Testis (tissue), 3 donors: ENCODE measurements around the gene MAML2. TPM values are rescaled to one million over a fixed set of nuclear protein-coding genes. Genes with fewer than 3 reads are reported as not detected.

ENCODE experiments used
- DNase-seq: peaks from one replicate; pipeline ENCODE4 v3.0.0-alpha.2; 2019
- H3K27ac ChIP-seq, 2 donors: fragments of 200-600 bp; sonication (generic); one replicate each; pipeline ENCODE4 v1.5.1; 2019
- H3K27me3 ChIP-seq: fragments of 200-600 bp; sonication (generic); one replicate; pipeline ENCODE4 v1.5.1; 2019
- H3K36me3 ChIP-seq: fragments of 200-600 bp; sonication (generic); one replicate; pipeline ENCODE4 v1.5.1; 2017; ENCODE audit warnings: low read depth; ENCODE audit errors: missing control alignments
- H3K4me1 ChIP-seq: fragments of 200-600 bp; sonication (generic); one replicate; pipeline ENCODE4 v1.5.1; 2019
- H3K4me3 ChIP-seq, 2 donors: fragments of 200-600 bp; sonication (generic); one replicate each; pipeline ENCODE4 v1.5.1; 2017 to 2019
- H3K9me3 ChIP-seq: fragments of 200-600 bp; sonication (generic); one replicate; pipeline ENCODE4 v1.5.1; 2017
- POLR2A ChIP-seq: fragments of 450-650 bp; IDR thresholded peaks from one replicate; pipeline ENCODE4 v1.6.1; 2017; ENCODE audit warnings: antibody characterized with exemption, mild to moderate bottlenecking, moderate library complexity
- WGBS, 2 donors: methylation state at CpG; one replicate each; pipeline ENCODE4 v1.1.5; 2018; 5-methylcytosine and 5-hydroxymethylcytosine counted together
- intact Hi-C: fragments of 100-400 bp; cut with DNase I; formaldehyde crosslinking; loops from one replicate; pipeline ENCODE4 v1.15.1; 2023; ENCODE audit warnings: low total_unique reads
- polyA plus RNA-seq: library from polyadenylated mRNA; stranded (reverse); fragments of 350-450 nt; fragmentation: Illumina TruSeq; extraction: RNeasy Lipid Tissue Mini Kit (QIAGEN cat#74804); gene quantifications from one replicate; pipeline ENCODE4 v1.2.3, GENCODE V29; 2014; ENCODE audit warnings: low read depth, low replicate concordance; ENCODE audit not compliant: insufficient read depth
- total RNA-seq, 2 donors: library from RNA; depleted of rRNA; stranded (reverse); fragments of >200 nt; gene quantifications; one replicate each; pipeline ENCODE4 v1.2.3, GENCODE V29; 2016
- TF ChIP-seq, protein P1 (sequence below), 3 experiments: fragments of 450-650 bp in 2 of 3; fragments of 200-600 bp in 1 of 3; sonication (generic) in 1 of 3; IDR thresholded peaks; one replicate each; pipeline ENCODE4 v1.5.1; 2016 to 2019; ENCODE audit warnings: antibody characterized with exemption in 3 of 3, mild to moderate bottlenecking in 2 of 3, moderate library complexity in 1 of 3

The MAML2 gene
- total and polyA plus RNA-seq, 3 donors from 2014 or later = 5.1 to 23.6 (median 17.6) TPM

DNA sequence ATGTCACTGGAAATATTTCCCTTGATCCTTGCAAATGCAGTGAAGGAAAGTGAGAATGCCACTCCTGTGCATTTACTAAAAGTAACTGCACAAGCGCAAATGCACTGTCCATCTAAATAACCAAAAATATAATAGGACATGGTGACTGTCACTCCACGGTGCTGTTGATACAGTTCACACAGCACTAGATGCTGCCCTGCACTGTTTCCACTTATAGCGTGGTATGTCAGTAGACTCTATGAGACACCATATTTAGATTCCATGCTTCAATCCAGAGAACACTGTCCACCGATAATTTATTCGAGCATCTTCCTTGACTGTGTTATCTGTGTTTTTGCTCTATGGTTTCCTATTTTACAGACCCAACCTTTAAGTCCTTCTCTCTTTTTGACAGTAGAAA lies 125.8 kb downstream of the MAML2 start:
- Histone ChIP-seq H3K27me3 (no peaks in the 10 kb centered on the region), H3K4me3 (no peak overlapping the region), H3K36me3 (no peaks in the 10 kb centered on the region), H3K4me1 (peaks cover 26% of the 10 kb centered on the region), H3K9me3 (no peaks in the 10 kb centered on the region), H3K27ac (no peak overlapping the region)
- no peak for DNase-seq
- intact Hi-C loops = no loop called here
- WGBS, 2 donors = 92 to 94% methylated on average over 5 of the region's 5 CpGs
- TF ChIP-seq, protein P1, sequence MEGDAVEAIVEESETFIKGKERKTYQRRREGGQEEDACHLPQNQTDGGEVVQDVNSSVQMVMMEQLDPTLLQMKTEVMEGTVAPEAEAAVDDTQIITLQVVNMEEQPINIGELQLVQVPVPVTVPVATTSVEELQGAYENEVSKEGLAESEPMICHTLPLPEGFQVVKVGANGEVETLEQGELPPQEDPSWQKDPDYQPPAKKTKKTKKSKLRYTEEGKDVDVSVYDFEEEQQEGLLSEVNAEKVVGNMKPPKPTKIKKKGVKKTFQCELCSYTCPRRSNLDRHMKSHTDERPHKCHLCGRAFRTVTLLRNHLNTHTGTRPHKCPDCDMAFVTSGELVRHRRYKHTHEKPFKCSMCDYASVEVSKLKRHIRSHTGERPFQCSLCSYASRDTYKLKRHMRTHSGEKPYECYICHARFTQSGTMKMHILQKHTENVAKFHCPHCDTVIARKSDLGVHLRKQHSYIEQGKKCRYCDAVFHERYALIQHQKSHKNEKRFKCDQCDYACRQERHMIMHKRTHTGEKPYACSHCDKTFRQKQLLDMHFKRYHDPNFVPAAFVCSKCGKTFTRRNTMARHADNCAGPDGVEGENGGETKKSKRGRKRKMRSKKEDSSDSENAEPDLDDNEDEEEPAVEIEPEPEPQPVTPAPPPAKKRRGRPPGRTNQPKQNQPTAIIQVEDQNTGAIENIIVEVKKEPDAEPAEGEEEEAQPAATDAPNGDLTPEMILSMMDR (IDR thresholded peaks at IDR 0.05) = no peak

DNA sequence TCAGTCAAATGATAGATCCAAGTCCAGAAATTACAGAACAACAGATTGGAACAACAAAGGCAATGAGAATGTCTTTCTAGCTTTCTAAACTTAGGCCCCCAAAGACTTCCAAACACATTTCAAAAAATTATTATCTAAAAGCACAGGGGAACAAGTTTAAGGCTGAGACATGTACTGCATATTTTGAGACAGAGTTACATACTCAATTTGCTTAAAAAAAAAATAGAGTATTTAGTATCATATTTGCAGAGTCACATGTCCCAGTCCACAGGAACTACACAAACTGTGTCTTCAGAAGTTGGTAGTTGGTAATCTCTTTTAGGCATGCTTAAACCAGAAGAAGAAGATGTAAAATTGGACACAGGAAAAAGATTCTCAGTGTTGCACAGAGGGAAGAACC lies 127.2 kb downstream of the MAML2 start:
- Histone ChIP-seq H3K9me3 (no peaks in the 10 kb centered on the region), H3K27ac (peak overlapping the region in 1 of 2 donors; percentile 68), H3K4me1 (peaks cover 26% of the 10 kb centered on the region), H3K27me3 (no peaks in the 10 kb centered on the region), H3K4me3 (no peak overlapping the region), H3K36me3 (no peaks in the 10 kb centered on the region)
- no peak for DNase-seq
- TF ChIP-seq, protein P1 (IDR thresholded peaks at IDR 0.05) = no peak
- TF ChIP-seq POLR2A = no peak
- intact Hi-C loops = no loop called here

DNA sequence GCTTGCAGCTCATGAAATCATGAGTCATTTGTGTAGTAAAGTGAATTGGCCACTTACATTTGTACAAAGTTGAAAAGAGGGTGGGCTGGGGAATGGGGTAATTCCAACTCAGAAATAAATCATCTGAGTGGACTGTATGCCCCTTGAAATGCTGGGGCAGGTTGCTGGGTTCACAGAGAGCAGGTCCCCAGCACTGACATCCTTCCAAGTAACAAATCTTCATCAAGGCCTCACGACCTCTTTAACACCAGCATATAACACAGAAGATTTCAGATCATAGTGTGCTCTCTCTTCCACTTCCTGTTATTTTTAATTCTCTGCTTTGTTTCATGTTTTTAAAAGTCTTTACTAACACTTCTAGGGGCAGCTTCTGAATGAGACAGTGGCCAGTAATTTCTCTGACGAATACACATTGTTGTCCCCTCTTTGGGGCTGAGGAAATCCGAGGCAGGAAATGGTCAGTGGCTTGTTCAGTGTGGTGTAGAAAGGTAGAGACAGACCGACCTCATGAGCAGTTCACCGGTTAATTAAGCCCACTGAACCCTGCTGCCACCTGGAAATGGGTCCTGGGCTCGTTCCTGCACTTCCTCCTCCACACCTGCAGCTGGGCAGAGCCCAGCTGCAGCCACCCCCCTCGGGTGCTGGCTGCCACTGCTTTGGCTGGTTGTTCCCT lies 127.7 kb downstream of the MAML2 start:
- Histone ChIP-seq H3K27me3 (no peaks in the 10 kb centered on the region), H3K9me3 (no peaks in the 10 kb centered on the region), H3K27ac (peak overlapping the region in 1 of 2 donors; percentile 68), H3K4me1 (peaks cover 26% of the 10 kb centered on the region), H3K4me3 (no peak overlapping the region), H3K36me3 (no peaks in the 10 kb centered on the region)
- no peak for DNase-seq
- intact Hi-C loops = no loop called here
- TF ChIP-seq, protein P1 (IDR thresholded peaks at IDR 0.05) = no peak
- no peak for TF ChIP-seq POLR2A
- 12 to 30% methylated on average over 7 of the region's 7 CpGs for WGBS, 2 donors

DNA sequence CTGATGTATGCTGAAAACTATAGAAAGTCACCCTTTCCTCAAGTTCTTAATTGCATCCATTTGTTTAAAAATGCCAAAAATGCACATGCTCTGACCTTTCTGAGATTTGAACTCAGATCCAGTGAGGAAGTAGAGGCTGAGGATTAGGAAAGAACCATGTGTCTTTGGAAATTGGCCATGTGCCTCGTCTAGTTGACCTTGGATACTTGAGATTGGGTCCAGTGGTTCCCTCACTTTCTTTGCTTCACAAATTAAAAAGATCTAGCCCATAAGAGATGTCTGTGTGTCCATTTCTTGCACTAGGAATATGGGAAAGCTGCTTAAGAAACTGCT lies 128.3 kb downstream of the MAML2 start:
- intact Hi-C loops = no loop called here
- peak overlapping the region in 1 of 2 donors; percentile 68 for H3K27ac ChIP-seq
- H3K36me3 ChIP-seq = no peaks in the 10 kb centered on the region
- DNase-seq = no peak
- H3K9me3 ChIP-seq = no peaks in the 10 kb centered on the region
- no peaks in the 10 kb centered on the region for H3K27me3 ChIP-seq
- WGBS, 2 donors = 21 to 30% methylated on average over 1 of the region's 1 CpG
- no peak overlapping the region for H3K4me3 ChIP-seq
- peaks cover 26% of the 10 kb centered on the region for H3K4me1 ChIP-seq
- TF ChIP-seq, protein P1 (IDR thresholded peaks at IDR 0.05) = no peak
- no peak for TF ChIP-seq POLR2A

DNA sequence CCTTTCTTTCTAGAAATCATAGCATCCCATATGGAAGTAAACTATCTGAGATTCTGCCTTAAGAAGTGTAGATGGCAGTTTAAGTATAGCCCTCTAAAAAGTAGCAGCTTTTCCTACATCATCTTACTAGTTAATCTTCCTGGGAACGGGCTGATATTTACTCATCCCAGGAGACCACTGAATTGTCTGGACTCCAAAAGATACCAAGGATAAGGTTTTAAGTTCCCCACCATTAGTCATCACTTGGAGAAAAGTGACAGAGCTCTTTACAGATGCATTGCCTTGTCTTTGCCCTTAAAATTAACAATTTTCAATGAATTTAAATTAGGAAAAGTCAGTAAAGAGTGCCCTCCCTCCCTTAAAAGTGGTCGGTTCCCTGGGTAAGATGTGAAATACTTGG lies 129.5 kb downstream of the MAML2 start:
- Histone ChIP-seq H3K36me3 (no peaks in the 10 kb centered on the region), H3K4me1 (peaks cover 26% of the 10 kb centered on the region)

More for the DNA sequence above, 129.5 kb downstream of the MAML2 start:
- Histone ChIP-seq H3K4me3 (no peak overlapping the region), H3K9me3 (no peaks in the 10 kb centered on the region), H3K27ac (peak overlapping the region in 1 of 2 donors; percentile 50), H3K27me3 (no peaks in the 10 kb centered on the region)
- intact Hi-C loops = no loop called here
- no peak for DNase-seq
- no peak for TF ChIP-seq POLR2A
- 37 to 65% methylated on average over 2 of the region's 2 CpGs for WGBS, 2 donors
